ENCODE measurements around the gene TEX10.

TEX10 gene

DNA sequence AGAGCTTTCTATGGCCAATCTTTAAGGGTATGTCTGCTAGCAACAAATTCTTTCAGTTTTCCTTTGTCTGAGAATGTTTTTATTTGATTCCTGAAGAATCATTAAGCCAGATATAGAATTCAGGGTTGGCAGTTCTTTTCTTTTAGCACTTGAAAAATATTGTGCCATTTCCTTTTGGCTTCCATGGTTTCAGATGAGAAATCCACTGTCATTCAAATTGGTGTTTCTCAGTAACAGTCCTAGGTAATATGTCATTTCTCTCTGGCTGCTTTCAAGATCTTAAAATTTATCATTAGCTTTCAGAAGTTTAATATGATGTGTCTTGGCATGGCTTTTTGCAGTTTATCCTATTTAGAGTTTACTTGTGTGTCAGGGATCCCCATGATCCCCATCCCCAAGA is 67.7 kb downstream of the TEX10 start:
- no peak overlapping the region for H3K4me3 ChIP-seq (ENCODE audit: low read length)
- no peak for TF ChIP-seq ZNF274 (IDR thresholded peaks at IDR 0.05; ENCODE audit: low read depth, low read length)

DNA sequence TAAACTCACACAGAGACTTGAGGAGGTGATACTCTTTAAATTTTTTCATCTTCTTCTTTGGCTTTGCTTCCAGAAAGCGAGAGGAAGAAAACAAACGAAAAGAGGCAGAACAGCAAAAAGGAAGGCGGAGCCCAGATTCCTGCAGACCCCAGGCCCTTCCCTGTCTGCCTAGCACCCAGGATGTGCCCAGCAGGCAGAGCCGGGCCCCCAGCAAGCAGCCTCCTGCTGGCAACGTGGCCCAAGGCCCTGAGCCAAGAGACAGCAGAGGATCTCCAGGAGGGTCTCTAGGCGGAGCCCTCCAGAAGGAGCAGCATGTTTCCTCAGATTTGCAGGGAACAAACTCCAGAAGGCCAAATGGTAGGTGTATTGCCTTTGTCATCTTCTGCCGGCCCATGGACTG is 68.5 kb downstream of the TEX10 start:
- H3K4me3 ChIP-seq (ENCODE audit: low read length), result no peak overlapping the region
- TF ChIP-seq ZNF274 (IDR thresholded peaks at IDR 0.05; ENCODE audit: low read depth, low read length), result no peak

DNA sequence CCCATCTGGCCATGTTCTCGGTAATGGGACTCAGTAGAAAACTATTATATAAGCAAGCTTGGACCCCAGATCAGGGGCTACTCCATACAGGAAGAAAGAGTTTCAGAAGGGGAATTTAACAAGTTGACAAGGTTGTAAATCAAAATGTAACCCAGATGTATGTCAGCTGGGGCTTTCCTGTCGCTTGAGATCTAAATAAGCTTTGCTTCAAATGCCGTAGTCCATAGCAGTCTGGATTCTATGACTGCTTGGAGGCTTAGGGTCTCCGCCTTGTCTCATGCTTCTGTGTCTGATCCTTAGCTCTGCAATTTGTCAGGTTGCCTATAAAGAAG is 70.4 kb downstream of the TEX10 start:
- H3K4me3 ChIP-seq (ENCODE audit: low read length), result no peak overlapping the region
- TF ChIP-seq ZNF274 (IDR thresholded peaks at IDR 0.05; ENCODE audit: low read depth, low read length), result no peak

DNA sequence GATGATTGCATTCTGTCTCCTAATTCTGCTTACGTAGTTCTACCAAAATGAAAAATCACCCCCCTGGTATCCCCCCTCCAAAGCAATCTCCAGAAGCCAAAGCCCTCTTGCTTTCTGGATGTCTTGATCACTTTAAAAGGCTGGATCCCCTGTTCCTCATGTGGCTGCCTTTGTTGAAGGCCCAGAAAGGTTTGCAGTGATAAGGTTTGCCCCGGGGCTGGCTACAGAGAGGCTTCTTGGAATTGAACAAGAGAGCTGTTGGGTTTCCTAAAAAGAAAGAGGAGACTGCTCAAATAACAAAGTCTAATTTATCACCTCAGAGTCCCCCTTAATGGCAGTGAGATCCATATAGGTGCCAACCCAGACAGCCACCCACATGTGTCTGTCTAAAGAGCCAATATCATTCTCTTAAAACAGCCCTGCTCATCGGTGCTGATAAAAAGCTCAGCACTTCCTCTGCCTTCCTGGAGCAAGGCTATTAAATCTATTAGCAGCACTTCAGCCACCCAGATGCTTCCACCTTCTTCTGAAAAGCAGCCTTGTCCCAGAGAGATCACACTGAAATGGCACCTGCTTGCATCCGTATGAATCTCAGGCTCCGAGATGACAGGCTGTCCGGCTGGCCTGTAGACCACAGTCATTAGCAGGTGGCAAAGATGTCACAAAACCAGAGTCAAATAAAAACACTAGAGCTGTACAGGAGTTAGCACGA is 70.9 kb downstream of the TEX10 start:
- TF ChIP-seq ZNF274 (IDR thresholded peaks at IDR 0.05; ENCODE audit: low read depth, low read length), result no peak
- no peak overlapping the region for H3K4me3 ChIP-seq (ENCODE audit: low read length)

DNA sequence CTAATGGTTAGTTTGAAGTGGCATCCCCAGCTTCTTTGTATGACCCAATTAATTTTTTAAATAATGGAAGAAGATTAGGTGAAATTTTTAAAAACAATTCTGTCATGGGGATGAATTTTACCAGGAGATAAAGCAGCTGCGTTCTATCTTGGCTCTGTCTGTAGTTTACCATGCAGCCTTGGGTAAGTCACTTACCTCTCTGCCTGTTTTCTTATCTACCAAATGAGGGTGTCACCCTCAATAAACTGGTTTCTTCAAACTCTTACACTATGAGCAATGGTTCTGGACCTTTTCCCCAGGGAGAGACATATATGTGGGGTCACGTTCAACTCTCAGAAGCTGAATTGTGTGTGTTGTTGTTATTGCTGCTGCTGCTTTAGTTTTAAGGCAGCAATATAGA is 71.7 kb downstream of the TEX10 start:
- H3K4me3 ChIP-seq (ENCODE audit: low read length), result no peak overlapping the region
- no peak for TF ChIP-seq ZNF274 (IDR thresholded peaks at IDR 0.05; ENCODE audit: low read depth, low read length)

DNA sequence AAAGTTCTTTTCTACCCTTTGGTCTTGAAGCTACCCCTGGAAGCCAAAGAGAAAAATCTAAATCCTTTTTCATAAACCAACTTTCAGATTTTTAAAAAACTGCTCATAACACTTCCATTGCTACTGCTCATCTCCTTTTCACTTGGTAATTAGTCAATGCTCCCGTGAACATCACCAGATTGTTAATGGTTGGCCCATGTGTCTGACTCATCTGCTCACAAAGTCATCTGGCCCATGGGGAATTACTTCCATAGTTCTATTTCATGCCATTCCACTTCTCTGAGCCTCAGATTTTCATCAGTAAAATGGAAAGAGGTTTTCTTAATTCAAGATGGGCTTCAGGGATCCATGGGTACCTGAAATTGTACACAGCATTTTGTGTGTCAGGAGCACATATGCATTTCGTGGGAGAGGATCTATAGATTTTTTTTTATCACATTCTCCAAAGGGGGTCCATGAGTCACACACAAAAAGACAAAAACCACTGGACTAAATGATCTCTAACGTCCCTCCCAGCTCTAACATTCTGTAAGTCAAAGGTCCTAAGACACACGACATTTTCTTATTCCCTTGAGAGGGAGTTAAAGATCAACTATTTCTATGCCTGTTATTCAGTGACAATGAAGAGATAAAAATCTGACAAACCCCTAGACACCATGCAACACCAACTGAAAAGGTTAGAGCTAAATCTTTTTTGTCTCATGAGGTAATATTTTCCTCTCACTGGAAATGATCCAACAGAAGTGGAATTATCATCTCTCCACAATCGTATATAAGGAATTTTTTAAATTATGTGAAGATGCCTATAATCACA is 75.4 kb downstream of the TEX10 start:
- no peak overlapping the region for H3K4me3 ChIP-seq (ENCODE audit: low read length)
- no peak for TF ChIP-seq ZNF274 (IDR thresholded peaks at IDR 0.05; ENCODE audit: low read depth, low read length)

DNA sequence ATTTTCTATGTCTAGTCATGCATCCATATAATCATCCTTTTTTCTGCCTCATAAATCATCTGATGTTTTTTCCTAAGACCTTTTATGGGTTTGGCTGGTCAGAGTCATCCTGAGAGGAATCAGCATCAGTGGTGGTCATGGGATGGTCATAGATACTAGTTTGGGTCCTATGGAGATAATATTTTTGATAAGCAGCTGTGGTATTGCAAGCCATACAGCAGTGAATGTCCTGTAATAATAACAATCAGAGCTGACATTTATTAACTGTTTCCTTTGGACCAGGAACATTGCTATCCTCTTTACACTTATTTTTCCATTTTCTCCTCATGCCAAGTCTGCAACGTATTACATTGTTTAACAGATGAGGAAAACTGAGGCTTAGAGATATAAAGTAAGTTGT is 83.1 kb downstream of the TEX10 start:
- no peak for TF ChIP-seq ZNF274 (IDR thresholded peaks at IDR 0.05; ENCODE audit: low read depth, low read length)
- no peak overlapping the region for H3K4me3 ChIP-seq (ENCODE audit: low read length)

DNA sequence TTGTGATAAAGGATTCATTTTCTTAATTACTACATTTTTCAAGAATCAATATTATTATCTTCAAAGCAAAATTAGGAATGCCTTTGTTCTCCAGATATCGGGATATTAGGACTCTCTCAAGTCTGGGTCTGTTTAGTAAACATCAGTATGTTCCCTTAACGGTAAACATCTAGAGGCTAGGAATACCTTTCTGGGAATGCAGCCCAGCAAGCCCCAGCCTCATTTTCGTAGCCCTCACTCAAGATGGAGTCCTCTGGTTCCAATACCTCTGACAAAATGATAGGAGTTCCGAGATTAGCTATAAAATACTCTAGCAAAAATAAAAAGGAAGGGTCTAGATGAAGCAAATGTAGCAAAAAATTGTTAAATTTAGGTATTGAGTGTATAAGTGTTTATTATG is 84.5 kb downstream of the TEX10 start:
- TF ChIP-seq ZNF274 (IDR thresholded peaks at IDR 0.05; ENCODE audit: low read depth, low read length), result no peak
- no peak overlapping the region for H3K4me3 ChIP-seq (ENCODE audit: low read length)

DNA sequence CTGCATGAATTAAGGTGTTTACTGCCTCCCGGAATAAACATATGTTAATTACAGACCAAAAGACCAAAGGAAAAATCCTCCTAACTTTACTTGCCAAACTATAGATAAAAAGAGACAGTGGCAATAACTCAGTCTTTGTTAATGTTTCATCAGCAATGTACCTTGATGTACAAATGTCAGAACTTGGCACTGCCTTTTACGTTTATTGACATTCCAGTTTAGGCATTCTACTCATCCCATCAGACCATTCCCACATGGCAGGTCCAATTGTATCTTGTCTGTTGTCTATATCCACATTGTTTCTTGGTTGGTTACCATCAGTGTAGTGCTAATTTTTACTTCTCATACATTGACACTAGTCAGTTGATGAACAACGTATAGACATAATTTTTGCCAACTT is 85.5 kb downstream of the TEX10 start:
- no peak overlapping the region for H3K4me3 ChIP-seq (ENCODE audit: low read length)
- TF ChIP-seq ZNF274 (IDR thresholded peaks at IDR 0.05; ENCODE audit: low read depth, low read length), result no peak
